MM.1S (cell line): ENCODE results near the gene ALAS2.

ENCODE experiments used
- CTCF ChIP-seq: fragments of 300-600 bp; sonication (generic); IDR thresholded peaks from 2 replicates; pipeline ENCODE4 v1.5.1; 2016; ENCODE audit warnings: antibody characterized with exemption, low read length, mixed read lengths
- EZH2 ChIP-seq: fragments of 300-600 bp; sonication (generic); optimal IDR thresholded peaks from 2 replicates; pipeline ENCODE3; 2017; ENCODE audit warnings: low read depth, mild to moderate bottlenecking, antibody characterized with exemption, low read length, mixed read lengths

- TF ChIP-seq CTCF (no peak), EZH2 (no peak)
Measured at GRCh38 chrX:55074851-55075467, 44.2 kb upstream of the ALAS2 start, which contains the start of gene PAGE2B.
